Ovary (tissue), 9 donors: ENCODE data around the gene CPE. TPM values are rescaled to one million over a fixed set of nuclear protein-coding genes. Genes with fewer than 3 reads are reported as not detected.

Experiments used
- DNase-seq, 5 donors: peaks; one replicate each; pipeline ENCODE4 v3.0.0-alpha.2; 2019 to 2020
- H3K27ac ChIP-seq, 2 donors: fragments of 200-600 bp; one replicate each; pipeline versions ENCODE4 v1.5.1 to v1.8.0; 2019 to 2022
- H3K27me3 ChIP-seq: fragments of 200-600 bp; one replicate; pipeline ENCODE4 v1.8.0; 2022
- H3K36me3 ChIP-seq: fragments of 200-600 bp; sonication (generic); one replicate; pipeline ENCODE4 v1.5.1; 2019
- H3K4me1 ChIP-seq: one replicate; pipeline ENCODE4 v1.8.1; 2013; ENCODE audit warnings: mild to moderate bottlenecking, moderate library complexity; ENCODE audit not compliant: insufficient read depth
- H3K4me3 ChIP-seq: fragments of 200-600 bp; sonication (generic); one replicate; pipeline ENCODE4 v1.5.1; 2017
- H3K9me3 ChIP-seq, 2 donors: fragments of 200-600 bp in 1 of 2; sonication (generic) in 1 of 2; one replicate each; pipeline versions ENCODE4 v1.5.1 to v1.8.1; 2013 to 2019; ENCODE audit warnings: mild to moderate bottlenecking in 1 of 2, moderate library complexity in 1 of 2
- CTCF ChIP-seq, 3 donors: fragments of 450-650 bp in 2 of 3; fragments of 200-600 bp in 1 of 3; IDR thresholded peaks; one replicate each; pipeline versions ENCODE4 v1.5.1 to v1.8.0; 2016 to 2022; ENCODE audit warnings: antibody characterized with exemption in 3 of 3, mild to moderate bottlenecking in 1 of 3
- EP300 ChIP-seq: sonication (generic); formaldehyde crosslinking; IDR thresholded peaks from one replicate; pipeline ENCODE4 v1.6.1; 2017; ENCODE audit warnings: antibody characterized with exemption
- POLR2A ChIP-seq: fragments of 450-650 bp; IDR thresholded peaks from one replicate; pipeline ENCODE4 v1.6.1; 2017; ENCODE audit warnings: antibody characterized with exemption, mild to moderate bottlenecking, moderate library complexity
- WGBS, 3 donors: extraction: QIAGEN DNeasy Blood & Tissue Kit in 1 of 3; methylation state at CpG; one replicate each; pipeline versions ENCODE4 v1.1.5 to v1.1.7; 2013 to 2017; 5-methylcytosine and 5-hydroxymethylcytosine counted together
- intact Hi-C, 4 donors: fragments of 100-400 bp; cut with DNase I; formaldehyde crosslinking; loops; one replicate each; pipeline versions ENCODE4 v1.11.0 to v1.15.1; 2022 to 2023
- polyA plus RNA-seq, 2 donors: library from polyadenylated mRNA; stranded (reverse); fragments of 200-250 nt in 1 of 2; fragments of 350-450 nt in 1 of 2; fragmentation: Illumina TruSeq in 1 of 2; extraction: RNeasy Lipid Tissue Mini Kit (QIAGEN cat#74804) in 1 of 2; gene quantifications; one replicate each; pipeline ENCODE4 v1.2.3, GENCODE V29; 2013 to 2014
- total RNA-seq, 7 donors: library from RNA; depleted of rRNA in 2 of 7; stranded (reverse); fragments of >200 nt in 2 of 7; fragmentation: NEBNext Ultra II Directional in 3 of 7; extraction: Animal tissue kit (Norgen Biotek cat#: 25700) in 3 of 7; gene quantifications; one replicate each; pipeline versions ENCODE4 v1.1.0 to v1.2.4, GENCODE V29; 2016 to 2023
- donor health status: DM: no; HTN: no; CAD: no; lungs with moderate emphysema.
- donor health status: DM: no; HTN: no; CAD: no.
- donor health status: Bipolar disorder and iron deficiency.
- donor health status: DM: yes; HTN: yes; CAD: no.
- donor health status: DM: no; HTN: no; CAD: no.
- donor health status: DM: yes; HTN: yes; CAD: no.

The CPE gene
- total and polyA plus RNA-seq, 9 donors = 19.9 to 207 (median 69.2) TPM

- Histone ChIP-seq H3K4me1 (peaks cover 2% of the 10 kb centered on the region), H3K36me3 (no peaks in the 10 kb centered on the region), H3K9me3 (no peaks in the 10 kb centered on the region), H3K4me3 (no peak overlapping the region), H3K27ac (no peak overlapping the region), H3K27me3 (no peaks in the 10 kb centered on the region)
- WGBS, 3 donors = 91 to 97% (median 91%) methylated on average over 3 of the region's 3 CpGs
- no peak for DNase-seq
- intact Hi-C loops = no loop called here
- TF ChIP-seq EP300 = no peak
- TF ChIP-seq POLR2A = no peak
- no peak for TF ChIP-seq CTCF (IDR thresholded peaks at IDR 0.05)
Measured at GRCh38 chr4:165381821-165382373, 3.1 kb downstream of the CPE start.

- Histone ChIP-seq H3K4me3 (no peak overlapping the region), H3K27me3 (no peaks in the 10 kb centered on the region), H3K9me3 (no peaks in the 10 kb centered on the region), H3K36me3 (no peaks in the 10 kb centered on the region), H3K27ac (no peak overlapping the region), H3K4me1 (peaks cover 2% of the 10 kb centered on the region)
- 97 to 100% (median 97%) methylated on average over 1 of the region's 1 CpG for WGBS, 3 donors
- intact Hi-C loops = no loop called here
- TF ChIP-seq EP300 (no peak), POLR2A (no peak), CTCF (IDR thresholded peaks at IDR 0.05) (no peak)
- no peak for DNase-seq
Measured at GRCh38 chr4:165382640-165383039, 3.8 kb downstream of the CPE start.

- intact Hi-C loops = no loop called here
- 46 to 57% (median 56%) methylated on average over 4 of the region's 4 CpGs for WGBS, 3 donors
- no peak overlapping the region for H3K27ac ChIP-seq
- no peaks in the 10 kb centered on the region for H3K9me3 ChIP-seq
- no peaks in the 10 kb centered on the region for H3K36me3 ChIP-seq
- peaks cover 2% of the 10 kb centered on the region for H3K4me1 ChIP-seq
- no peak for DNase-seq
- H3K27me3 ChIP-seq = no peaks in the 10 kb centered on the region
- no peak for TF ChIP-seq EP300
- TF ChIP-seq POLR2A = no peak
- H3K4me3 ChIP-seq = no peak overlapping the region
Measured at GRCh38 chr4:165383591-165384073, 4.8 kb downstream of the CPE start.

- WGBS, 3 donors = 63 to 95% (median 77%) methylated on average over 3 of the region's 3 CpGs
- no peaks in the 10 kb centered on the region for H3K27me3 ChIP-seq
- no peaks in the 10 kb centered on the region for H3K36me3 ChIP-seq
- H3K4me3 ChIP-seq = no peak overlapping the region
- DNase-seq = no peak
- TF ChIP-seq POLR2A (no peak), EP300 (no peak), CTCF (IDR thresholded peaks at IDR 0.05) (no peak)
- no peak overlapping the region for H3K27ac ChIP-seq
- intact Hi-C loops = no loop called here
- no peaks in the 10 kb centered on the region for H3K9me3 ChIP-seq
- peaks cover 2% of the 10 kb centered on the region for H3K4me1 ChIP-seq
Measured at GRCh38 chr4:165384186-165384585, 5.4 kb downstream of the CPE start.

GRCh38 chr4:165384598-165384997, 5.8 kb downstream of the CPE start:
- H3K4me1 ChIP-seq = peaks cover 2% of the 10 kb centered on the region
- H3K9me3 ChIP-seq = no peaks in the 10 kb centered on the region
- H3K27me3 ChIP-seq = no peaks in the 10 kb centered on the region
- WGBS, 3 donors = 90 to 100% (median 94%) methylated on average over 1 of the region's 1 CpG
- TF ChIP-seq CTCF (IDR thresholded peaks at IDR 0.05) = no peak
- TF ChIP-seq POLR2A = no peak
- no peak for TF ChIP-seq EP300
- H3K36me3 ChIP-seq = no peaks in the 10 kb centered on the region
- DNase-seq = no peak
- H3K4me3 ChIP-seq = no peak overlapping the region
- no peak overlapping the region for H3K27ac ChIP-seq
- intact Hi-C loops = no loop called here
